ENCODE measurements around the gene RAPGEF5.

DNA sequence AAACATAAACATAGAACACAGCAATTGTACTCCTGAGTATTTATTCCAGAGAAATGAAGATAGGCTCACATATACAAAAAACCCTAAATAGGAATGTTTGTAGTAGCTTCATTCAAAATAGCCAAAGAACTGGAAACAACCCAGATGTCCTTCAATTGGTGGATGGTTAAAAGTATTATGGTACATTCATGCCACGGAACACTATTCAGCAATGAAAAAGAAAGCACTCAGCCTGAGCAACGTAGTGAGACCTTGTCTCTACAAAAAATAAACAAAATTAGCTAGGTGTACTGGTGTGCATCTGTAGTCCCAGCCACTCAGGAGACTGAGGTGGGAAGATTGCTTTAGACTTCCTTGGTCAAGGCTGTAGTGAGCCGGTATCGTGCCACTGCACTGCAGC, 94.4 kb downstream of the RAPGEF5 start:
- TF ChIP-seq YY1 (IDR thresholded peaks at IDR 0.05; ENCODE audit: insufficient read depth, insufficient read length) (no peak), ZNF274 (IDR thresholded peaks at IDR 0.05; ENCODE audit: low read depth, low read length) (no peak)

Measured in NT2/D1 (cell line).